ENCODE results near the gene NCOA7.

The NCOA7 gene

DNA sequence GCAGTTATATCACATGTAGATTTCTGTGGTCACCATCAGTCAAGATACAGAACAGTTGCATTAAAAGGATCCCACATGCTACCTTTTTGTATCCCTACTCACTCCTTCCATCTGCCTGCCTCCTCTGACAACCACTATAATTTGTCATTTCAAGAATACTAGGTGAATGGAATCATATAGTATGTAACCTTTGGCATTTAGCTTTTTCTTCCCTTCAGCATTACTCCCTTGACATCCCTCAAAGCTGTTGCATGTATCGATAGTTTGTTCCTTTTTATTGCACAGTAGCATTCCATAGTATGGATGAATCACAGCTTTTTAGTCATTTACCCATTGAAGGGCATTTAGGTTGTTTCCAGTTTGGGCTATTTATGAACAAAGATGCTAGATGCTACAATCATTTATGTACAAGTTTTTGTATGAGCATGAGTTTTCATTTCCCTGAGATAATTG is 26.1 kb downstream of the NCOA7 start:
- no peak overlapping the region for H3K4me3 ChIP-seq (ENCODE audit: low read depth, low read length)
- TF ChIP-seq, protein P1, sequence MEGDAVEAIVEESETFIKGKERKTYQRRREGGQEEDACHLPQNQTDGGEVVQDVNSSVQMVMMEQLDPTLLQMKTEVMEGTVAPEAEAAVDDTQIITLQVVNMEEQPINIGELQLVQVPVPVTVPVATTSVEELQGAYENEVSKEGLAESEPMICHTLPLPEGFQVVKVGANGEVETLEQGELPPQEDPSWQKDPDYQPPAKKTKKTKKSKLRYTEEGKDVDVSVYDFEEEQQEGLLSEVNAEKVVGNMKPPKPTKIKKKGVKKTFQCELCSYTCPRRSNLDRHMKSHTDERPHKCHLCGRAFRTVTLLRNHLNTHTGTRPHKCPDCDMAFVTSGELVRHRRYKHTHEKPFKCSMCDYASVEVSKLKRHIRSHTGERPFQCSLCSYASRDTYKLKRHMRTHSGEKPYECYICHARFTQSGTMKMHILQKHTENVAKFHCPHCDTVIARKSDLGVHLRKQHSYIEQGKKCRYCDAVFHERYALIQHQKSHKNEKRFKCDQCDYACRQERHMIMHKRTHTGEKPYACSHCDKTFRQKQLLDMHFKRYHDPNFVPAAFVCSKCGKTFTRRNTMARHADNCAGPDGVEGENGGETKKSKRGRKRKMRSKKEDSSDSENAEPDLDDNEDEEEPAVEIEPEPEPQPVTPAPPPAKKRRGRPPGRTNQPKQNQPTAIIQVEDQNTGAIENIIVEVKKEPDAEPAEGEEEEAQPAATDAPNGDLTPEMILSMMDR (IDR thresholded peaks at IDR 0.05; ENCODE audit: low read depth, low read length), result no peak

DNA sequence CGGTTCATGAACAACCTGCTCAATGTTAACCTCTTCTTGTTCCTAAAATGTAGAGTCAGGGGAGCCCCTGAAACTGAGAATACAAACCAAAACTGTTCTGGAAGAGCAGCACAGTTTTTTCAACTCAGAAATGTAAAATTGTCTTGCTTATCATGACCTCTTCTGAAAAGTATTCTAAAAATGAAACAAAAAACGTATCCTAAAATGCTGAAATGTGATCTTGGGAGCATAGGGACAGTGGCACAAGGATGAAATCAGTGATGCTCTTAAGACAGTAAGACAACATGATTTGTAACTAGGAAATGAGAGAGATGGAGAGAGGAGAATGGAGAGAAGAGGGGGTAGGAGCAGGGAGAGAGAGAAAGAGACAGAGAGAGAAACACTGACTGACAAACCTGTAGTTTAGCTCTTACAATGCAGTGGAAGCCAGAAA is 27.5 kb downstream of the NCOA7 start:
- TF ChIP-seq, protein P1 (IDR thresholded peaks at IDR 0.05; ENCODE audit: low read depth, low read length), result no peak
- H3K4me3 ChIP-seq (ENCODE audit: low read depth, low read length), result peak overlapping the region; percentile 18; the same call in 1 of the 2 replicates

DNA sequence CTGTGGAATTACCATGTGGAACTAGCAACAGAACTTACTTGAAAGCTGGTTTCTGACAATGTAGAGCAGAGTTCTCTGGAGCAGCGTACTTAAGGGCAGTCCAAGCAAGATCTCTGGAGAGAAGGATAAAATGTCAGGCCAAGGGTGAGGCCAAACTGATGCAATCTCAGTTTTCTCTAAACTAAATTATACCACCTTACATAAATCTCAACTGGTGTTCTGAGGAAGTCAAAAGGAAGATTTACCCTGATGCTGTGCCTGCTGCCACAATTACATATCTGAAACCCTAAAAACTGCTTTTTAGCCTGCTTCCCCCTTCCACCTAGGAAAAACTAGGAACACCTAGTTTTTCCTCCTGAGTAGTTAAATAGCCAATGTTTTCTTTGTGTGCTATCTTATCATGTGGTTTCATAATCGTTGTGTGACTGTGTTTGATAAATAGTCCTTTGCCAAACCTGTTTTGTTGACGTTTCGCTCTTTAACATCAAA is 28.1 kb downstream of the NCOA7 start:
- TF ChIP-seq, protein P1 (IDR thresholded peaks at IDR 0.05; ENCODE audit: low read depth, low read length), result no peak
- H3K4me3 ChIP-seq (ENCODE audit: low read depth, low read length), result no peak overlapping the region

DNA sequence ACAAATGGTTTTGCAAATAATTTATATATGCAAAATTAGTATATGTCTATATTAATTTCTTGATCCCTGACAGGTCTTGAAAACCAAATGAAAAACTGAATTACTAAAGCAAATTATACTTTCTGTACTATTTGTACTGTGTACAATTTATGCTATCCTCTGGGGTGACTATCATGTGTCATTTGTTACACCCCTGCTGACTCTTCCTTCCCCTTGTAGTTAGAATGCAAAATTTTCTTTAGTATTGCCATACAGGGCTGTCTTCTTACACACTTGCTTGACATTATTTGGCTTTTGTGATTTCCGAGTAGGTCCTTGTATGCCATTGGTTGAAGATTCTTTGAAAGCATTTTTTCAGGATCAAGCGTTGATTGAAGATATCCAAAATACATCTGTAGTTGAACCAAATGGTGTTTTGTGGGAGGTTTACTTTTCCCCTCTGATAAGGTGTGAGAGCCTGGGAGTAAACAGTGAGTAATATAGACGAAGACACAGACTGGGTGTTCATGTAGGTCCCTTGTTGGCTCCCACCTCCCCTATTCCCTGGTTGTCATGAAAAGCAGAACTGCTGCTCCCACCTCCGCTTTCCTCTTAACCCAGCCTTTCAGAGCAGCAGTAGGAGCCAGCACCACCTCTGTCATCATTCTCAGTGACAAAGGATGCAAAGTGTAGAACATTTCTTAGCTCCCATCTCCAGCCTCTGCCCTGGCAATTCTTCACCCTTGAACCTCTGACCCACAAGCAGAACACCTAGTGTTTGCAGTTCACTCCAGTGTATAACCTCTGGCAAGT is 29.0 kb downstream of the NCOA7 start:
- H3K4me3 ChIP-seq (ENCODE audit: low read depth, low read length), result no peak overlapping the region
- TF ChIP-seq, protein P1 (IDR thresholded peaks at IDR 0.05; ENCODE audit: low read depth, low read length), result no peak

DNA sequence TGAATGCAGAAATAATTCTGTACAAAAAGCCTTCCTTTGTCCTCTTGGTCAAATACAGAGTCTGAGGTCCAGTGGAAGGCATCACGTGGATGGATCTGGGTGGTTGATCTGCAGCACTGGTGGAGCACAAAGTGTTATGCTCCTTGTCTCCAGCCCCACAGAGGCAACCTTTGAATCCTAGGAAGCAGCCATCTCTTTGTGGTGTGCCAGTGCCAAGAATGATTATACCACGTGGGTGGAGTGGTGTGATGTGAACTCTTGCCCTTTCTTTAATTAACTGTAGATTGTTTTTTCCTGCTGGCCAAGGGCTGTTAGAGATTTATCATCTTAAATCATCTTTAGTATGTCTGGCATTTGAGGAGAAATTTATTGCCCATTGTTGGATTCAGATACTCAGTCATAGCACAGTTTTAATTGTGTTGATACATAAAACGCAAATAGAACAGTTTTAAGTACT is 31.1 kb downstream of the NCOA7 start:
- H3K4me3 ChIP-seq (ENCODE audit: low read depth, low read length), result no peak overlapping the region
- TF ChIP-seq, protein P1 (IDR thresholded peaks at IDR 0.05; ENCODE audit: low read depth, low read length), result no peak

DNA sequence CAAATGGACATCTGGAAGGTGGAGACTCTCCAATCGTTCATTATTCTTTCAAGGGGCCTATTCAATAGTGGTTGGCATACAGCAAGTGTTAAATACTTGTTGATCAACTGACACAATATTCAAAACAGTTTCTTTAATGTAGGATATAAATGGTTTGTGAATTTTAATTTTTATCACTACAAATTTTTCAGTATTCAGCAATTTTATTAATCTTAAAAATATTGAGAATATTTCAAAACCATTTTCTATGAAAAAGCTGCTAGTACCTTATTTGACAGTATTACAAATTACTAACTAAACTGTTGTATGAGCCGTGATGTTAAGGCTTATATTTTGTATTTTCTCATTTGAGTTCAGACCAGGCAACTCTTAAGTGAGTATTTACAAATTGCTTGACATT is 32.4 kb downstream of the NCOA7 start:
- no peak overlapping the region for H3K4me3 ChIP-seq (ENCODE audit: low read depth, low read length)
- TF ChIP-seq, protein P1 (IDR thresholded peaks at IDR 0.05; ENCODE audit: low read depth, low read length), result no peak

Measured in WI38 (cell line).